HG03342 (cell line): ENCODE results near the gene TRPC6.
"Not testable (repeated sequence)": the region's sequence is repeated elsewhere in the genome, so short reads cannot be mapped to it uniquely, and the experiment has no call there.

Experiments
- ATAC-seq: cut with Tn5 transposase; IDR thresholded peaks from one replicate; pipeline ENCODE4 v1.9.1; 2021; ENCODE audit warnings: mild to moderate bottlenecking, moderate library complexity; ENCODE audit not compliant: unreplicated experiment

The TRPC6 gene

DNA sequence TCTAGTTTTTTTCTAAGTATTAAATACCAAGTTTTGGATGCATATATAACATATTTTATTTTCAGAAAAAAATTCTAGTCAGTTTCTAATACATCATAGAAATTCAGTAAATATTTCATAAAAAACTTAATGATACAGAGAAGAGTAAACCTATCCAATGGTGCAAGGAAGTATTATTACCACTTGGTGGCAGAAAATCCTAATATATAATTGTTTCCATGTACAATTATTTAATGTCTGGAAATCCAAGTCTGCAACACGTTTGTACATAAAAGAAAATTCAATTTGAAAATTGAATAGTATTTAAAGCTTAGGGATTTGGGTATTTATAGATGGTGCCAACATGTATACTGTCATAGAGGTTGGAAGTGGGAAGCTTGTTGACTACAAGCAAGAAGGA is 127.0 kb downstream of the TRPC6 start:
- no peak for ATAC-seq

DNA sequence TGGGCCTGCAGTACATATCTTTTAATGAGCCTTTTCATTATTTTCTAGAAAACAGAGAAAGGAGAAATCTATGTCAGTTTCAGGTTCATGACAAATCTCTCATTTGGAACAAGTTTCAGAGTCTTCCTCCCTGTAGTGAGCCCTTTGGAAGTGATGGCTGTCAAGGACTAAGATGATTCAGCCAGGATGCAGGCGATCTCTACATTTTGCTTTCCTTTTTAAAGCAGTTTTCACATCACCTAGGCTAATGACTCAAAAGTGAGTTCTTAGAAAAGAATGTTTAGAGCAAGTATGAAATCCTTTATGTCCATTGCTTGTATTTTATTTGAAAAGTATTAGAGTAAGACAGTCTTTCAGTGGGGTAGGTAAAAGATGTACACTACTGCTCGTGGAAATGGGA is 130.1 kb downstream of the TRPC6 start:
- ATAC-seq = no peak

DNA sequence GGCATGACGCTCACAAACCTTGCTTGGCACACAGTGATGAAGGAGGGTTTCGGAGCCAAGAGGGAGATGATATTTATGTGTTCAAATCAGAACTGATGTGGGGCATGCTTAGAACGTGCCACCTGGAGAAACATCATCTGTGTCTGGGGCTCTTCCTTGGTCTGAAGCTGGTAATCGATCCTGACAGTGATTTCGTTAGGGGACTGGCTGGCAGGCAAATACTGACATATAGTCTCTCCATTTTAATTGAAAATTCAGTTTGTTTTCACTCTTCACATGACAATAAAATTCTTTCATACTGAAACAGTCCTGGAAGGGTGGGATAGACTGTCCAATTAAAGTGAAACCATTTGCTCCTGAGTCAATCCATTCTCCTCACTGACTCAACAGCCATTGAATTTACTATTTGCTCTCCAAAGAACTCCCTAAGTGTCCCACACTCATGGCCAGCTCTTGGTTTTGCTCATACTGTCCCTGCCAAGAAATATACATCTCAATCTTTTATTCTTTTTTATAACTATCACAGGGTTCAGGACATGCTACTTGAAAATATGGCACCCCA is 134.8 kb downstream of the TRPC6 start:
- ATAC-seq = no peak

DNA sequence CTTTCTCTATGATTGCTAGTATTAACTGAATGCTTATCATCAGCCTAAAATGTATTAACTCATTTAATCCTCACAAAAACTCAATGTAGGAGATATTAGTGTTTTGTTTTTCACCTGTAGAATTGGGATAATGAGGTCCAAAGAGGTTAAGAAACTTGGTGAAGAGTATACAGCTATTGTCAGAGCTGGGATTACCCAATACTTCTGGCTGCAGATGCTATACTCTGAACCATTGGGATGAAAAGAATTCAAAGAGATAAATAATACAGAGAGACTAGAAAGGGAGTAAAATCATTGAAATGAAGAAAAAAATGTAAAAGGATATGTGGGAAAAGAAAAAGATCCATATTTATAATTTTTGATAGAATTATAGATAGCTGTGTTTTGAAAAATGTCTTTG is 137.1 kb downstream of the TRPC6 start:
- no peak for ATAC-seq

DNA sequence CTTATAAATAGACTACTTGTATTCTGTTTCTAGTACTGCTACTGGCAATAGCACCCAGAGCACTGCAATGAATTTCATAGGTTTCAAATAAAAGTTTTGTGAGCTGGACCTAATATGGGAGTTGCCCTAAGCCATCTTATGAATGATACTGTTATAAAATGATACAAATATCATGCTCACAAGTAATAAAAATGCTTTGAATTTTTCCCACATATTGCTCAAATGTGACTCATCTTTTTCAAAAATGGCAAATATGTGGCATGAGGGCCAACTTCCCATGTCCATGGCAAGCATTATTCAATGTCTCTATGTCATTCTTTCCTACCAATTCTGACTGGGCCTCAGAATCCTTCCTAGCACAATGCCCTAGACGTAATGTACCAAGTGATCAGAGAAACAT is 137.6 kb downstream of the TRPC6 start:
- no peak for ATAC-seq

DNA sequence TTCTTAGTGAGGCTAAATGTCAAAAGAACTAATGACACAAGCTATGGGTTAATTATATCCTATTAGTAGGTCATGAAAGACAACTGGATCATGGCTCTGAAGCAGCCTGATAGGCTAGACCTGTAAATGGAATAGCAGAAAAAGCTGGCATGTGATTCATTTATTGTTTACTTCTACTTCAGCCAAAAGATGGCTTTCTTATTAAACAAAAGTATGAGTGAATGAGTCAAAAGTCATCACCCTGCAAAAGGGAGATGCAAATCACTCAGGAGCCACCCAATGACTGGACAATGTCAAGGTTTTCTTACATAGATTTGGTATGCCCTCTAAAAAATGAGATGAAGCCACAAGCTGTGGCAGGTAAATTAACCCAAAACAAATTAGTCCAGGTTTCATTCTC is 138.0 kb downstream of the TRPC6 start:
- no peak for ATAC-seq

DNA sequence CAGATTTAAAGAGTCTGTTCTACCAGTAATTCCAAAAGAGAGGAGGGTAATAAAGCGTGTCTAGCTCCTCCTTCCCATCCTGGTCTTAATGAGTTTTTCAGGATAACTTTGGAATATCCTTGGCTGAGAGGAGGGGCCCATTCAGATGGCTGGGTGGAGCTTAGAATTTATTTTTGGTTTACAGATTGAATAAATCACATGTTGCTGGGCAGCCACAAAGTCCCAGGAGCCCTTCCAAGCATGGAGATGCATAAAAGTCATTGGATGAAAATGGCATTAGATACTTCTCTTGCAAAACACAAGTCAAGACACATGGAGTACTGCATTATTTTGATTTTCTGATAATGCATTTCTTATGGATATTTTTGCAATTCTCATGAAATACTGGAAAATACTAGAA is 139.0 kb downstream of the TRPC6 start:
- no peak for ATAC-seq

DNA sequence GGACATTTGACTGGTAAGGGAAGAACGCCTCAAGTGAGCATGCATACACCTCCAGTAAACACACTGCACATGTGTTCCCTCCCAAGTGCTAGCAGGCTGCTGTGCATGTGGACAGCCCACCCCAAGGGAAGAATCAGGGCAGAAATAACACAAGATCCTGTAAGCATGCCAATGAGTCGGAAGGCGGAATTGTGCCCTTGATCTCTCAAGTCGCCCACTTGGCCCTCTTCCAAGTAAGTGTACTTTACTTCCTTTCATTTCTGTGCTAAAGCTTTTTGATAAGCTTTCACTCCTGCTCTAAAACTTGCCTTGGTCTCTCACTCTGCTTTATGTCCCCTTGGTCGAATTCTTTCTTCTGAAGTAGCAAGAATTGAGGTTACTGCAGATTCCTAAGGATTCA is 139.6 kb downstream of the TRPC6 start:
- ATAC-seq = no peak

DNA sequence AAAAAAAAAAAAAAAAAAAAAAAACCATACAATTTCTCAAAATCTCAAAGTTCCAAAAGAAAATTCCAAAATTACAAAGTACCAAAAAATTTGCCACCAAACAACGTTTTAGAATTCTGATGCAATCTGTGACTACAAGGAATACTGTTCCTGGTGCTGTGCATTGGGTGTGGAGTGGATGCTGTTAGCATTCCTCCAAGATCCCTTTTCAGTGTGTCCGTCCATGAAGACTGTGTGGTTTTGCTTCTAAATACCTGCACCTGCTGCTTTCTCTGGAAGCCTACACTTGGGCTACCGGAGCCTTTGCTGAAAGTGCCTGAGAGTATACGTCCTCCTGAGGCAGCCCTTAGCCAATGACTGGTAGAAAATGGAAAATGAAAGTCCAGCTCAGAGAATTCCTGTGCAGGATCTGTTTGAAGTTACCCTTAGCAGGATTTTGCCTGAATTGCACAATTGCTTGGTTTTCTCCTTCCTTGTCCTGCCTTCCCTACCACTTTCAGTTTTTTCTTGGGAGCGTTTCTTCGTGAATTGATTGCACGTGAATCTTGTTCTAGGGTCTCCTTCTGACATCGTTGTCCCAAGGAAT is 140.8 kb downstream of the TRPC6 start:
- ATAC-seq = no peak

DNA sequence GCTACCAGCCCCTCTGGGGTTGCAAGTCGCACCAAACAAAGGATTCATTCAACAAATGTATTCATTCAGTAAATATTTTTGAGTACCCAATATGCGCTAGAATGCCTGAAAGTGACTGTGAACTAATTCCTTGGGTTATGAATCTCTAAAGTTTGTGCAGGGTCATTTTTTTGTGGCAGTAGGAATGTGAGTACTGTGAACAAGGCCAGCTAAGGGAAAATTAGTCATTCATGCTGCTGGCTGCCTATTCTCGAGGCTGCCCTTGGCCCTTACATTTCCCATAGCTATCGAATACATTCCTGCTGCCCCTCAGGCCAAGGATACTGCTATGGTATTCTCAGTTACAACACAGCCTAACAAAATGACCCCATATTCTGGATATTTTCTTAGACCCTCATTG is 141.6 kb downstream of the TRPC6 start:
- ATAC-seq = no peak

DNA sequence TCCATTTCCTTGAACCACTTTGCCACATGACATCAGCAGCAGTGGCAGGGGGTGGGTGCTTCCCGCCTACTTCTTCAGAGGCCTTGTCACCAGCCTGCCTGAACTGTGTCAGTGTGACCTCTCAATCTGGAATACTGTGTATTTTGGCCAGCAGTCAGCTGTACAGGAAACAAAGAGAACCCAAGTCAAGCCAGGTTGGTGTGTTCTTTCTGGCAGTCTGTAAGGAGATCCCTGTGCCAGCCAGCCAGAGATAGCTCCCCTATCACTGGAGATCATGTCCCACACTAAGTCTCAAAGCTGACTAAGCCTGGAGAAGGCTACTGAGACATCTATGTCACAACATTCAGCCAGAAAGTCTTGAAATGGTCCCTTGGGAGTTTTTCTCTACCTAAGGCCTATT is 142.1 kb downstream of the TRPC6 start:
- no peak for ATAC-seq

DNA sequence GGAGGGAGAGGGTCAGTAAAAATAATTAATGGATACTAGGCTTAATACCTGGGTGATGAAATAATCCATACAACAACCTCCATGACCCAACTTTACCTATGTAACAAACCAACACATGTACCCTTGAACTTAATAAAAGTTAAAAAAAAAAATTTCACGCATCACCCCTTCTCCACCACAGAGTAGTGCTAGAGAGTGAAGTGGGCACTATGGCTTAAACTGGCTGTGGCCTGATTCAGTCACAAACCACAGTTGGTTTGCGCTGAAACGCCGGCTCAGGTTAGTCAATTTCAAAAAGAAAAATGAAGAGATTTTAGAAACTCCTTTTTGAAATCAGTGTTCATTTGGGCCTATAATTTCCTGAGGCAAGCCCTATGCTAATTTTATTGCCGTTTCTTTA is 144.3 kb downstream of the TRPC6 start:
- ATAC-seq = no peak

DNA sequence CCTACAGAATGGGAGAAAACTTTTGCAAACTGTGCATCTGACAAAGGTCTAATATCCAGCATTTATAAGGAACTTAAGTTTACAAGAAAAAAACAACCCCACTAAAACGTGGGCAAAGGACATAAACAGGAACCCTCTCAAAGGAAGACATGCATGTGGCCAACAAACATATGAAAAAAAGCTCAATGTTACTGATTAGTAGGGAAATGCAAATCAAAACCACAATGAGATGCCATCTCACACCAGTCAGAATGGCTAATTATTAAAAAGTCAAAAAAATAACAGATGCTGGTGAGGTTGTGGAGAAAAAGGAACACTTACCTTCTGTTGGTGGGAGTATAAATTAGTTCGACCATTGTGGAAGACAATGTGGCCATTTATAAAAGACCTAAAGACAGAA is 145.1 kb downstream of the TRPC6 start:
- not testable (repeated sequence) for ATAC-seq

DNA sequence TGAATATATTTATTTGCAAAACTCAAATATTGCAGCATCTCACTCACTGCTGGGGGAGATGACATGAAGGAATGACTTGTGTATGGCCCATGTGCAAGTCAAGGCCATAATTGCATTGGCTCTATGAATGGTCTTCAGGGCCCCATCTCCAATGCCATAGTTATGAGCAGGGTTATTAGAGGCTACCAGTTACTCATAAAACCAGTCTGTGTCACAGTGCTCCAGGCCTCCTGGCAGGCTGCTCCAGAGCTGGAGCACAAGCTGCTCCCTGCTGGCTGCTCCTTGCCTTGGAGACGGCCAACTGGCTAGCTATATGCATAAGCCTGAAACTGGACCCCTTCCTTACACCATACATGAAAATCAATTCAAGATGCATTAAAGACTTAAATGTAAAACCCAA is 145.7 kb downstream of the TRPC6 start:
- no peak for ATAC-seq

DNA sequence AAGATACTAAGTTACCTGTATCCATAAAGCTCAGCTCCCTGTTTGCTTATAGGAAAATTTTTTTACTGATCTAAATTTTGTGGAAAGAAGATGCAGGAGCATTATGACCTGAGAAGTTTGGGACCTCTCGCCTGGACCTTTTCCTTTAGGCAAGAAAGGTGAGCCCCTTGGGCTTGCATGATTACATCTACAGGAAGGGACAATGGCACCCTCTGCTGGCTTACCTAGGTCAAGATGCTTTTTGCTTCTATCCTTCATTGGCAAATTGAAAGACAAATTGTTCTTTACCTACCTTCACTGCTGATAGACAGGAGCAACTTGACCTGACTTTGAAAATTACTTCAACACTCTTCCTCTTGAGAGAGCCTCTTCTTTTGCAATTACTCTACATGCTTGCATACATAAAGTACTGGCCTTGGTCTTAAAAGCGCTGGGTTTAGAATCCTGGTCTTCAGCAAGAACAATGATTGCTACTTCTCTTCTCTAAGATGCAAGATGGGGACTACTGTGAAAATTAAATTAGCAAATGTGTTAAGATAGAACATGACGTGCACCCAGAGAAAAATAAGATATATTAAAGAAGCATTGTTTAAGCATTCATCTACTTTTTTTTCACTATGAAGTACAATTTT is 147.2 kb downstream of the TRPC6 start:
- peak; percentile 62 for ATAC-seq

DNA sequence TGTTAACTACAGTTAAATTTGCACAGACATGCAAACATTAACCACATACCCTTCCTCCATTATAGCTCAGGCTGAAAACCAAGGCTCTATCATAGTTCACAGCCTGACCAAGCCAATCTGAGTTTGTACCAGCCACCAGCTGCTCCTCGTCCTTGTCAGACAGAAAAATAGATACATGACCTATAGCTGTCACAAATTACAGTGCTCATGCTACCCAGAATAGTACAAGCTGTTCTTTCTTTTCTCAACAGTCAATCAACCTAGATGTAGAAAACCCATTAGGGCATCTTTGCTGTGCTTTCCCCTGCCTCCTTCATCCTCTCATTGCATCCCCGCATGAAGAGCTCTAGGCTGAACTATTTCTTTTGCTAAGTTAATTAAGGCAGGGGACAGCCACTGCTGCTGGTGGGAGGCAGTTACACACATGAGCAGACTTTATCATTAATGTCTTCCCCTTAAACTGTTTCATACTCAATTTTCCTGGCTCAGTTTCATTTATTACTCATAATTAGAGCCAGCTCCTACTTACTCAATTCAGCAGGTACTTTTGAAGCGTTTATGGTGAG is 148.3 kb downstream of the TRPC6 start:
- no peak for ATAC-seq

DNA sequence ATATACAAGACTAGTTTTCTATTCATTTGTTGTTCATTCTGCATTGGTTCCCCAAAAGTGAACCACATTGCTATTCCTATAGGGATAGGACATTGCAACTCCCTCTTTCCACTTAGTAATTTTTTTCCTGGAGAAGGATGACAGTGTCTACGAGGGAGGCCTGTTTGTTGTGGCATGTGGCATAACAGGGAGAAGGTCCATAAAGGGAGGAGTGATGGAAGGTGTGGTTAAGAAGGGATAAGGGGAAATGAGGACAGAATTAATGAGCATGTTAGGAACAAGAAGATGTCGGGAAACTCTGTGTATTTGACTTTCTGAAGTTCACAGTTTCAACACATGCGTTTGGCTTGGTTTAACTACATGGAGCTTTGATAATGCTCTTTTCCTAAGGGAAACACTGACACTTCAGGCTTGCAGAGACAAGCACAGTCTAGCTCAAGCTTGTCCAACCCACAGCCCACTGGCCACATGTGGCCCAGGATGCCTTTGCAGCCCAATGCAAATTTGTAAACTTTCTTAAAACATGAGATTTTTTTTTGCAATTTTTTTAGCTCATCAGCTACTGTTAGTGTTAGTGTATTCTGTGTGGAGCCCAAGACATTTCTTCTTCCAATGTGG is 149.7 kb downstream of the TRPC6 start:
- no peak for ATAC-seq

DNA sequence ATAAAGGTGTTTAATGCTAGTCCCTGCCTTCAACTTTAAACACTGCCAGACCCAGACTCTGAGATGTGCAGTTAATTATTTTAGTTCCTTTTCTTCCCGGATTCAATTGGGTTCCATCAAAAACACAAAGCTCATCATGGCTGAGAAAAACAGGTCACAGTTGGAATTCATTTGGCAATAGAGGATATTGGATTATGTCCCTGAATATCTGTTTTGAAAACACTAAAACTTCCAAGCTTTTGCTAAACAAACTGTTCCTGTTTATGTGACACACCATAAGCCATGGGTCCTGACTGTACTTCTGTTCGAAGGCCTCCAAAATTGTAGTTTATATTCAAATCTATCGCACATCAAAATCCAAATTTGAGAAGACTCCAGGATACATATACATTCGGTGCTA is 150.7 kb downstream of the TRPC6 start:
- ATAC-seq = no peak

DNA sequence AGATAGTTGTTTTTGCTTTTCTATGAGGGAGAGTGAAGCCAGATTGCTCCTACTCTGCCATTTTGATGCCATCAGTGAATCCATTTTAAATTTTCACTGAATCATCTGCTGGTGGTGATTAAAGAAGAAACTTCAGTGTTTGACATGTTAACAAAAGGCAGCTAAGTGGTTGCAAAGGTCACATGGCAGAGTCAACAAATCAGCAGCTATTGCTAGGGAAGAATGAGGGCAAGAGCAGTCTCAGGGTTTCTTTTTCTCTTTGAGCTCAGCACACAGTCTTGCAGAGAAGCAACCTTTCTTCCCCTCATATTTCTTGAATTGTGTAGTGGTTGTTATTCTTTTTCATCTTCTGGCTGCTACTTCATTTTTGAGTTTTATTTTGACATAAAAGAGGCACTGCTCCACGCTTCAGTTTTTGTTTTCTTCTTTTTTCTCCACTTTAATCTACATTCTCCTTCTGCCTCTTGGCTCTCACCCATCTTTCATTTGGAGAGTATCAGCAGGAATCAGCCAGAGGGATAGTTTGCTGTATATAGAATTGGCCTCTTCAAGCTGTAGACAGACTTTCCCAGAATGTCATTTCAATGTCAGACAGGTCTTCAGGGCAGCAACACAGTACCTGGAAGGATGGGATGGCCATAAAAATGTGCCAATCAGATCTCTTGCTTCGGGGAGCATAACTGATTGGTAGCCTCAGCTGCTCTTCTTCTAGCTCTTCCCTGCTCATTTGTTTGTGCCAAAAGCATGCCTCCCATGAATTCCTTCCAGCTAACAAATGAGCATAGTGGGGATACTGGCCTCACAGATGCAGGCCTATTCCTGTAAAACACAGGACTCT is 153.9 kb downstream of the TRPC6 start:
- no peak for ATAC-seq

DNA sequence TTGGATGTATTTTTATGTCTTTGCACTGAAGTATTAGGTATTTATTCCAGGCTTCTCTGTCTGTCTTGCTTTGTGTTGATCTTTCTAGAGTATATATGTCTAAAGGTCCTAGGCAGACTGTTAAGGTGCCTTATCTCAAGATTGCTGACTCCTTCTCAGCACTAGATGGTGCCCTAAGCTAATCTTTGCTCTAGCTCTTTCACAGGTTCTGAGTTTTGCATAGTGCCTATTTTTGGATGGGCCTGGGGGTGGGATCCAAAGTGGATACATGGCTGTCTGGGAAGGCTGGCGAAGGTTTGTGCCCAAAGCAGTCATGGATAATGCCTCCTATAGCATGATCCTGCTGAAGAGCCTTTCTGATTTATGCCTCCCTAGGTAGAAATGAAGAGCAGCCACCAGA is 154.9 kb downstream of the TRPC6 start:
- peak; percentile 52 for ATAC-seq

DNA sequence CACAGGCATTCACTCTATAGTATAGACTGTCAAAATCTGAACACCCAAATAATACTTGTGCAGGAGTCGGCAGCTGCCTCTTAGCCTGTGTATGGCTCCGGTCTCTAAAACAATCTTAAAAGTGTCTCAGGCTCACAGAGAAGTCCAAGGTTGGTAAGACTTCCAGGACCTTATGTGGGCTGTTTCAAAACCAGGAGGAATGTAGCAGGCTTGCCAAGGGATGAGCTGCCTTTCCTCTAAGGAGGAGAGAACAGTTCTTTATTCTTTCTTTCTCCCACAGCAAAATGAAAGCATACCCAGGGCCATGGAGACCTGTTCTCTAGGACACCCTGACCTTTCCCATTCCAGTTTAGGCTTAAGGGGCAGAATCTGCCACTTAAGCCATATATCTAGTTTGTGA is 176.5 kb downstream of the TRPC6 start:
- no peak for ATAC-seq
